ENCODE results near the gene EML5.

EML5 gene

DNA sequence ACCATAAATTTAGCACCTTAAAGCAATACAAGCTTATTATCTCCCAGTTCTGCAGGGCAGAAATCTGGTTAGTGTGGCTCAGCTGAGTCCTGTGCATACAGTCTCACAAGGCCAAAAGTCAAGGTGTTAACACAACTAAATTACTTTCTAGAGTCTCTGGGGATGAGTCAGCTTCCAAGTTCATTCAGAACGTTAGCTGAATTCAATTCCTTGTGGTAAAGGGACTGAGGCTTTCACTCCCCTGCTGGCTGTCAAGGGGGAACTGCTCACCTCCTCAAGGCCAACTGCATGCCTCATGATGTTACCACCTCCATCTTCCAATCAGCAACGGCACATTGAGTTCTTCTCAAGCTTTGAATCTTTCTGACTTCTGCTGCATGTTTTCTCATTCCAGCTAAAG, 27.6 kb downstream of the EML5 start:
- H3K4me2 ChIP-seq (ENCODE audit: low read length), result no peak overlapping the region
- H3K9ac ChIP-seq (ENCODE audit: low read depth, low read length), result no peak overlapping the region
- no peaks in the 10 kb centered on the region for H3K27me3 ChIP-seq (ENCODE audit: control insufficient read depth, insufficient read depth, low read length)
- no peak overlapping the region for H3K4me3 ChIP-seq (ENCODE audit: low read length)
- no peaks in the 10 kb centered on the region for H3K36me3 ChIP-seq (ENCODE audit: insufficient read depth, low read length)
- H3K9me3 ChIP-seq (replicated peaks; ENCODE audit: low read length), result no peaks in the 10 kb centered on the region
- no peaks in the 10 kb centered on the region for H3K4me1 ChIP-seq (ENCODE audit: control insufficient read depth, insufficient read depth, low read length)

DNA sequence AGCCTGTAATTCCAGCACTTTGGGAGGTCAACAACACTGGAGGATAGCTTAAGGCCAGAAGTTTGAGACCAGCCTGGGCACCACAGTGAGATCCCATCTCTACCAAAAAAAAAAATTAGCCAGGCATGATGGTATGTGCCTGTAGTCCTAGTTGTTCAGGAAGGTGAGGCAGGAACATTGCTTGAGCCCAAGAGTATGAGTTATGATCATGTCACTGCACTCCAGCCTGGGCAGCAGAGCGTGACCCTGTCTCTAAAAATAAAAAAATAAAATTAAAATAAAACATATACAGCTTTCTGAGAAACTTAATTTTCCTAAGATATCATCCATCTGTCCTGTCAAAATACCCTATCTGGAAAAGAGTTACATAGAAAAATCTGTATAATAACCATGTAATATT, 38.9 kb downstream of the EML5 start:
- no peaks in the 10 kb centered on the region for H3K27me3 ChIP-seq (ENCODE audit: control insufficient read depth, insufficient read depth, low read length)
- no peak overlapping the region for H3K4me3 ChIP-seq (ENCODE audit: low read length)
- no peaks in the 10 kb centered on the region for H3K9me3 ChIP-seq (replicated peaks; ENCODE audit: low read length)
- no peak overlapping the region for H3K9ac ChIP-seq (ENCODE audit: low read depth, low read length)
- H3K36me3 ChIP-seq (ENCODE audit: insufficient read depth, low read length), result no peaks in the 10 kb centered on the region
- H3K4me2 ChIP-seq (ENCODE audit: low read length), result no peak overlapping the region
- no peaks in the 10 kb centered on the region for H3K4me1 ChIP-seq (ENCODE audit: control insufficient read depth, insufficient read depth, low read length)

DNA sequence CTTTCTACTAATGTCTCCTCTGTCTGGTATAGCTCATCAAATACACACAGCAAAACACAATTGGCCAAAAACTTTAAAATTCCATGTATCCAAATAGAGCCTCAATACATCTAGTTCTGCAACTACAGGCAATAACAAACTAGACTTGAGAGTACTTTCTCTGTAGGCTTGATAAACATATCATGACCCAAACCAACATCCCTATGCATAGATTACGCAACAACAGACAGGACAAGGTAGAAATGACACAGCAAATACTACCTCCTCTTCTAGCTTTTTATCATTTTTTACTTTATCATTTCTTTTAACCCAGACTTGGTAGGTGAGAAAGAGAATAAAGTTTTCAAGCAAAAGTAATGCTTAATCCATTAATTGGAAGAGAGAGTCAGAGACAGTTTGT, 41.8 kb downstream of the EML5 start:
- Histone ChIP-seq H3K4me1 (ENCODE audit: control insufficient read depth, insufficient read depth, low read length) (no peaks in the 10 kb centered on the region), H3K9ac (ENCODE audit: low read depth, low read length) (no peak overlapping the region), H3K36me3 (ENCODE audit: insufficient read depth, low read length) (no peaks in the 10 kb centered on the region), H3K9me3 (replicated peaks; ENCODE audit: low read length) (no peaks in the 10 kb centered on the region), H3K4me3 (ENCODE audit: low read length) (no peak overlapping the region), H3K27me3 (ENCODE audit: control insufficient read depth, insufficient read depth, low read length) (no peaks in the 10 kb centered on the region), H3K4me2 (ENCODE audit: low read length) (no peak overlapping the region)

DNA sequence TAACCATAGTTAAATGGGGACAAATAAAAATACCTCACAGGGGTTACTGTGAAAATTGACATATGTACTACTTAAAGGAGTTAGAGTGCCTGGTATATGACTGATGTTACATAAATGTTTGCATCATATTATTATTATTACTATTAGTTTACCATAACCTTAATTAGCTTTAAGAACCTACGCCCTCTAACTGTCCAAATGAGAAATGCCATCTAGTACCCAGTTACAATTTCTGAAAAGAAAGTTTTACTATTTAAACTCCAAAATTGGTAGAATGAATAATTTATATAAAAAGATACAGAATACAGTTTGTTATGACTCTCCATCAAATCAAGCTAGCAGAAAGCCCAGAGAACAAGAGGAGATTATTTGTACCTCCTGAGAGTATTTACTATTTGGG, 42.3 kb downstream of the EML5 start:
- Histone ChIP-seq H3K4me1 (ENCODE audit: control insufficient read depth, insufficient read depth, low read length) (no peaks in the 10 kb centered on the region), H3K9me3 (replicated peaks; ENCODE audit: low read length) (no peaks in the 10 kb centered on the region), H3K9ac (ENCODE audit: low read depth, low read length) (no peak overlapping the region), H3K36me3 (ENCODE audit: insufficient read depth, low read length) (no peaks in the 10 kb centered on the region), H3K4me3 (ENCODE audit: low read length) (no peak overlapping the region), H3K27me3 (ENCODE audit: control insufficient read depth, insufficient read depth, low read length) (no peaks in the 10 kb centered on the region), H3K4me2 (ENCODE audit: low read length) (no peak overlapping the region)

DNA sequence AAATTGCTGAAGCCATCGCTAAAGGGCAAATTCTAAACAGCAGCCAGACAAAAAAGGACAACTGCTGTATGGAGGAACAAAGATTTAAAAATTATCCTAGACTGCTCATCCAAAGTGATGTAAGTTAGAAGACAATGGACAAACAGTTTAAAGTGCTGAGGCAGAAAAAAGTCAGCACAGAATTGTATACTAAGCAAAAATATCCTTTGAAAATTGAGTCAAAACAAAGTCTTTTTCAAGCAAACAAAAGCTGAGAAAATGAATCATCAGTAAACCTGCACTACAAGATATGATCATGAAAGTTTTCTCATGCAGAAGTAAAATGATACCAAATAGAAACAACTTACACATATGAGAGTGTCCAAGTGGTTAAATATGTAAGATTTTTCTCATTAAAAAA, 43.6 kb downstream of the EML5 start:
- Histone ChIP-seq H3K4me2 (ENCODE audit: low read length) (no peak overlapping the region), H3K27me3 (ENCODE audit: control insufficient read depth, insufficient read depth, low read length) (no peaks in the 10 kb centered on the region), H3K9me3 (replicated peaks; ENCODE audit: low read length) (no peaks in the 10 kb centered on the region), H3K4me1 (ENCODE audit: control insufficient read depth, insufficient read depth, low read length) (no peaks in the 10 kb centered on the region), H3K4me3 (ENCODE audit: low read length) (no peak overlapping the region), H3K36me3 (ENCODE audit: insufficient read depth, low read length) (no peaks in the 10 kb centered on the region), H3K9ac (ENCODE audit: low read depth, low read length) (no peak overlapping the region)

DNA sequence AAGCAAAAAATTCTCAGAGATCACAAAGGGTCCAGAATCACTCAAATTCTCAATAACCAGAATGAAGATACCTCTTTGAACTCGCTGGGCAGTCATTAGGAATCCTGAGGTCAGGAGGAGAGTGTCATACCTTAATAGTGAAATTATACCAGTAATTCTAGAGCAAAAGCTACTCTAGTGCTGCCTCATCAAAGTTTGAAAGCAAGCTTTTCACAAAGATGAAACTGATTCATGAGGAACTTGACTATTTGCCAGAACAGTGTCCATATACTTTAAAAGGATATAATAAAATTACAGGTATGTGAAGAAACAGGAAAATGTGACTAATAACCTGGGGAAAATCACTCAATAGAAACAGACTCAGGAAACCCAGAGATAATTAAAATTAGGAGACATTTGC, 44.5 kb downstream of the EML5 start:
- Histone ChIP-seq H3K4me2 (ENCODE audit: low read length) (no peak overlapping the region), H3K9ac (ENCODE audit: low read depth, low read length) (no peak overlapping the region), H3K4me1 (ENCODE audit: control insufficient read depth, insufficient read depth, low read length) (no peaks in the 10 kb centered on the region), H3K4me3 (ENCODE audit: low read length) (no peak overlapping the region), H3K9me3 (replicated peaks; ENCODE audit: low read length) (no peaks in the 10 kb centered on the region), H3K36me3 (ENCODE audit: insufficient read depth, low read length) (no peaks in the 10 kb centered on the region), H3K27me3 (ENCODE audit: control insufficient read depth, insufficient read depth, low read length) (no peaks in the 10 kb centered on the region)

DNA sequence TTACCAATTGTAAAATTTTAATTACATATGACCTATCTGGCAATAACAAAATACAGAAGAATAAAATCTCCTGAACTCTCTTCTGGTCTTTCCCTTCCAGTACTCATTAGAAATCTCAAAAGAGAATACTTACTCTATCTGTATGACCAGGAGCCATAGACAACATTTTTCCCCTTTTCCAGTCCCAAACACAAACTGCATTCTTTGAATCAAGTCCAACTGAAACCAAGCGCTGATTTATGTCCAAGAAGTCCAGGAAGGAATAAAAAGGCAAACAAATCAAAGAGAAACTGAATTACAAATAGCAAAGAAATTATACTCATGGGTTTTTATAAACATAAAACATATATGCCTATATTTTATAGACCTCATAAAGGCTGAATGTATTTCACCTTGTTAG, 46.7 kb downstream of the EML5 start:
- H3K27me3 ChIP-seq (ENCODE audit: control insufficient read depth, insufficient read depth, low read length), result no peaks in the 10 kb centered on the region
- H3K9me3 ChIP-seq (replicated peaks; ENCODE audit: low read length), result no peaks in the 10 kb centered on the region
- H3K36me3 ChIP-seq (ENCODE audit: insufficient read depth, low read length), result no peaks in the 10 kb centered on the region
- no peak overlapping the region for H3K4me3 ChIP-seq (ENCODE audit: low read length)
- no peak overlapping the region for H3K9ac ChIP-seq (ENCODE audit: low read depth, low read length)
- H3K4me2 ChIP-seq (ENCODE audit: low read length), result no peak overlapping the region
- H3K4me1 ChIP-seq (ENCODE audit: control insufficient read depth, insufficient read depth, low read length), result no peaks in the 10 kb centered on the region

DNA sequence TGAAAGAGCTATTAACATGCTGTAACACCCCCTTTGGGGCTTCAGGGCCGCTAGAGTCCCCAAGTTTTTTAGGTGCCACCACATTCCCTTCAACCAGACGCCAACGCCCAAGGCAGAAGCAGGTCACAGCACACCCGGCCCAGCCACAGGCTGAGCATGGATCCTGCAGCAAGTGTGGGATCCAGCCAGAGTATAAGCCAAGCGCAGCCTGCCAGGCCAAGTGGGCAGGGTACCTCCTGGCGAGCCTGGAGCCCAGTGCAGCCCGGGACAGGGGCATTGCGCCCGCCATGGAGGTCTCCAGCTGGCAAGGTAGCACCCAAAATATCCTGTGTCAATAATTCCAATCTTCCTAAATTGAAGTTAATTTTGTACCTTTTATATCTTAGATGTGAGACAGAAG, 55.5 kb downstream of the EML5 start:
- Histone ChIP-seq H3K36me3 (ENCODE audit: insufficient read depth, low read length) (no peaks in the 10 kb centered on the region), H3K4me3 (ENCODE audit: low read length) (no peak overlapping the region), H3K9me3 (replicated peaks; ENCODE audit: low read length) (no peaks in the 10 kb centered on the region), H3K9ac (ENCODE audit: low read depth, low read length) (no peak overlapping the region), H3K27me3 (ENCODE audit: control insufficient read depth, insufficient read depth, low read length) (no peaks in the 10 kb centered on the region), H3K4me2 (ENCODE audit: low read length) (no peak overlapping the region), H3K4me1 (ENCODE audit: control insufficient read depth, insufficient read depth, low read length) (no peaks in the 10 kb centered on the region)

DNA sequence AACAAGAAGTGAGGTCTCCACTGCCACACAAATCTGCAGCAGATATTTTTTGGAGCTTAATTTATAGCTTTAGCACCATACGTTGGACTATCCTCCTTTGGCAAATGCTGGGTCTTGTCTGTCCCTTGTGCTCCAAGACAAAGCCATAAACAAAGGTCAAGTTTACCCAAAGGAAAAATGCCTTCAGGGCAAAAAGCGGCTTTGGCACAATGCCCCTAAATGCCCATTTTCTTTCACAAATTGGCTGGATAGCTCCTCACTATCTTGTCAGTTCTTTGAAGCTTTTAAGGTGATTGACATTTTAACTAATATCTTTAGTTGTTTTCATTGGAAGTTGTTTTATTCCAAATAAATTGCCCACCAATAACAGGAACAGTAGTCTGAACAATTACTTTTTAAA, 59.6 kb downstream of the EML5 start:
- no peaks in the 10 kb centered on the region for H3K36me3 ChIP-seq (ENCODE audit: insufficient read depth, low read length)
- H3K9me3 ChIP-seq (replicated peaks; ENCODE audit: low read length), result no peaks in the 10 kb centered on the region
- no peak overlapping the region for H3K9ac ChIP-seq (ENCODE audit: low read depth, low read length)
- no peaks in the 10 kb centered on the region for H3K27me3 ChIP-seq (ENCODE audit: control insufficient read depth, insufficient read depth, low read length)
- no peaks in the 10 kb centered on the region for H3K4me1 ChIP-seq (ENCODE audit: control insufficient read depth, insufficient read depth, low read length)
- no peak overlapping the region for H3K4me3 ChIP-seq (ENCODE audit: low read length)
- H3K4me2 ChIP-seq (ENCODE audit: low read length), result no peak overlapping the region

DNA sequence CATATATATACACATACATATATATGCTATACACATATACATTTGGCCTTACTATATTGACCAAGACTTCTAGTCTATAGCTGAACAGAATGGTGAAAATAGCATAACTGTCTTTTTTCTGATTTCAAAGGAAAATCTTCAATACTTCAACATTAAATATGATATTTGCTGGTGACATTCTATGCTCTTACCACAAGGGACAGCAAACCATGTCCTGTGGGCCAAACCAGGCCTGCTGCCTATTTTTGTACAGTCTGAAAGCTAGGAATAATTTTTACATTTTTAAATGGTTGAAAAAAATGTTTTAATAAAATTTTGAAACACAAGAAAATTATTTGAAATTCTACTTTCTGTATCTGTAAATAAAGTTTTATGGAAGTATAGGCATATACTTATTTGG, 63.6 kb downstream of the EML5 start:
- Histone ChIP-seq H3K9me3 (replicated peaks; ENCODE audit: low read length) (no peaks in the 10 kb centered on the region), H3K36me3 (ENCODE audit: insufficient read depth, low read length) (no peaks in the 10 kb centered on the region), H3K4me1 (ENCODE audit: control insufficient read depth, insufficient read depth, low read length) (no peaks in the 10 kb centered on the region), H3K4me2 (ENCODE audit: low read length) (no peak overlapping the region), H3K4me3 (ENCODE audit: low read length) (no peak overlapping the region), H3K27me3 (ENCODE audit: control insufficient read depth, insufficient read depth, low read length) (no peaks in the 10 kb centered on the region), H3K9ac (ENCODE audit: low read depth, low read length) (no peak overlapping the region)

DNA sequence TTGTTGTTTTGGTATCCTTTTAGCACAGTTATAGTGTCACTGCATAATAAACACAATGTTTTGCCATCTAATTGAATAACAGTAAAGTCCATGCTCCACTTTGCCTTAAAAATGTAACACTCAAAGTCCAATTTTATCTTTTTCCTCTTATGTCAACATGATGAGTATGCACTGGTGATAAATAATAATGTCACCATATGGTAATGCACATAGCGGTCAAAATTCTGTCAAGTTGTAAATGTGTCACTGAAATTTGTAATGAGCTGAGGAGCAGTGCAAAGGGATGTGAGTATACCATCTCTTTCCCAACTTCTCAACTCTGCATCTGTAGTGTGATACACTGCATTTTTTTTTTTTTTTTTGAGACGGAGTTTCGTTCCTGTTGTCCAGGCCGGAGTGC, 65.7 kb downstream of the EML5 start:
- Histone ChIP-seq H3K9me3 (replicated peaks; ENCODE audit: low read length) (no peaks in the 10 kb centered on the region), H3K36me3 (ENCODE audit: insufficient read depth, low read length) (no peaks in the 10 kb centered on the region), H3K4me2 (ENCODE audit: low read length) (no peak overlapping the region), H3K27me3 (ENCODE audit: control insufficient read depth, insufficient read depth, low read length) (no peaks in the 10 kb centered on the region), H3K4me3 (ENCODE audit: low read length) (no peak overlapping the region), H3K9ac (ENCODE audit: low read depth, low read length) (no peak overlapping the region), H3K4me1 (ENCODE audit: control insufficient read depth, insufficient read depth, low read length) (no peaks in the 10 kb centered on the region)

DNA sequence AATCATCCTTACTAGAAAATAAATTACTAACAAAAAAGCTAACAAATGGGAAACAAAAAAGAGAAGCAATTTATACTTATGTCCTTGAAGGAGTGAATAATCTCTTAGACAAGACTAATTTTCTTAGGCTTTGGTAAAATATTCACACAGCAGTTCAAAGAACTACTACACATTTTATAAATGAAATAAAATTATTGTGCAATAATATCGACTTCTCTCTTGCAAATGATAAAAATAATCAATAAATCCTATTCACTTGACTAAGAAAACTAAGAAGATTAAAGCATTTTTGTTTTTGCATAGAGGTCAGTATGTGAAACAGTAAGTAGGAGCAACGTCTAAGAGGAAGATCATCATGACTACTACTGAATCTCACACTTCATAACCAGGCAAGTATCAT, 82.0 kb downstream of the EML5 start:
- Histone ChIP-seq H3K9ac (ENCODE audit: low read depth, low read length) (no peak overlapping the region), H3K9me3 (replicated peaks; ENCODE audit: low read length) (no peaks in the 10 kb centered on the region)

DNA sequence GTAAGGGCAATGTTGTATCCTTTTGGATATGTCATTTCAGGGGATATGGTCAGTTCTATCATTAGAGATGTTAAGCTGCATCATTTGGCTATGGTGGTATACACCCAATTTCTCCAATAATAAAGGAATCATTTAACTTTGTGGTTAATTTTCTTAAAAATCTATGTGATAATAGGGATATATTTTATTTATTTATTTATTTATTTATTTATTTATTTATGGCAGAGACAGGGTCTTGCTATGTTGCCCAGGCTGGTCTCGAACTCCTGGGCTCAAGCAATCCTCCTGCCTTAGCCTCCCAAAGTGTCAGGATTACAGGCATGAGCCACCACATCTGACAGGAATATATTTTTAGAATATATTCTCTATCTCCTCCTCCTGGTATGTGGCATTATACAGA, 85.7 kb downstream of the EML5 start:
- no peaks in the 10 kb centered on the region for H3K27me3 ChIP-seq (ENCODE audit: control insufficient read depth, insufficient read depth, low read length)
- H3K4me2 ChIP-seq (ENCODE audit: low read length), result no peak overlapping the region
- no peaks in the 10 kb centered on the region for H3K4me1 ChIP-seq (ENCODE audit: control insufficient read depth, insufficient read depth, low read length)
- H3K9ac ChIP-seq (ENCODE audit: low read depth, low read length), result no peak overlapping the region
- H3K36me3 ChIP-seq (ENCODE audit: insufficient read depth, low read length), result no peaks in the 10 kb centered on the region
- no peaks in the 10 kb centered on the region for H3K9me3 ChIP-seq (replicated peaks; ENCODE audit: low read length)
- H3K4me3 ChIP-seq (ENCODE audit: low read length), result no peak overlapping the region

More for the DNA sequence above, 82.0 kb downstream of the EML5 start:
- Histone ChIP-seq H3K36me3 (ENCODE audit: insufficient read depth, low read length) (no peaks in the 10 kb centered on the region), H3K27me3 (ENCODE audit: control insufficient read depth, insufficient read depth, low read length) (no peaks in the 10 kb centered on the region), H3K4me3 (ENCODE audit: low read length) (no peak overlapping the region), H3K4me2 (ENCODE audit: low read length) (no peak overlapping the region), H3K4me1 (ENCODE audit: control insufficient read depth, insufficient read depth, low read length) (no peaks in the 10 kb centered on the region)
